Measurements from ENCODE around the gene SLC25A33. TPM values are rescaled to one million over a fixed set of nuclear protein-coding genes. Genes with fewer than 3 reads are reported as not detected.

The SLC25A33 gene
- total RNA-seq, 1 experiment from 2014 or later, result 9.4 TPM

- Histone ChIP-seq H2BK5ac (ENCODE audit: insufficient read length, low read length) (no peak overlapping the region), H3K79me1 (ENCODE audit: insufficient read depth, low read depth, low read length, poor library complexity, severe bottlenecking) (peaks cover 12% of the 10 kb centered on the region), H2AFZ (ENCODE audit: low read length) (no peak overlapping the region), H3K27me3 (ENCODE audit: insufficient read depth, low read length) (no peaks in the 10 kb centered on the region), H3K27ac (ENCODE audit: insufficient read length, low read depth, low read length) (no peak overlapping the region), H3K56ac (ENCODE audit: insufficient read length, low read depth, low read length) (no peak overlapping the region), H2BK120ac (ENCODE audit: low read depth, low read length, poor library complexity, severe bottlenecking) (no peak overlapping the region), H2AK5ac (ENCODE audit: insufficient read length, low read length) (no peak overlapping the region), H4K91ac (ENCODE audit: insufficient read length, low read depth, low read length) (no peak overlapping the region), H3K23ac (ENCODE audit: insufficient read length, low read depth, low read length) (no peak overlapping the region), H4K5ac (ENCODE audit: insufficient read length, low read depth, low read length) (no peak overlapping the region), H3K14ac (ENCODE audit: insufficient read depth, low read length) (no peak overlapping the region), H3K4ac (ENCODE audit: low read depth, low read length) (no peak overlapping the region), H3K4me2 (ENCODE audit: insufficient read depth, insufficient read length, low read length) (no peak overlapping the region), H3T11ph (ENCODE audit: low read length) (no peak overlapping the region), H2BK20ac (ENCODE audit: low read depth, low read length, poor library complexity, severe bottlenecking) (no peak overlapping the region), H4K20me1 (ENCODE audit: control insufficient read depth, insufficient read depth, insufficient read length) (no peaks in the 10 kb centered on the region), H3K23me2 (ENCODE audit: insufficient read length, low read depth, low read length, poor library complexity, severe bottlenecking) (peaks cover 9% of the 10 kb centered on the region), H4K8ac (replicated peaks; ENCODE audit: insufficient read length, low read depth, low read length) (no peak overlapping the region), H2BK12ac (ENCODE audit: insufficient read length, low read depth, low read length) (no peak overlapping the region), H3K9me3 (ENCODE audit: control insufficient read depth, low read depth, low read length) (no peaks in the 10 kb centered on the region), H3K18ac (ENCODE audit: insufficient read length, low read depth, low read length) (no peak overlapping the region), H2BK15ac (ENCODE audit: low read depth, low read length) (no peak overlapping the region), H3K9ac (ENCODE audit: extremely low read depth, insufficient read length, low read length) (no peak overlapping the region), H3K79me2 (ENCODE audit: insufficient read depth, low read length) (peaks cover 14% of the 10 kb centered on the region; the same call in 1 of the 2 replicates), H3K4me1 (ENCODE audit: insufficient read depth, low read length) (peaks cover 5% of the 10 kb centered on the region; the same call in 1 of the 2 replicates)
- WGBS (ENCODE audit: extremely low coverage, insufficient read length, low lambda C conversion rate), result no CpG with 5 or more reads among the region's 19 CpGs
- H3K4me3 Mint-ChIP-seq, result peak overlapping the region in 1 of 2 experiments; percentile 4; a peak in 2 of 5 replicates
- TF ChIP-seq CTCF (conservative IDR thresholded peaks at IDR 0.05), result no peak
- H3K4me1 Mint-ChIP-seq, result peaks cover 32 to 42% of the 10 kb centered on the region in 2 experiments
- DNase-seq, result no peak
- H3K27ac Mint-ChIP-seq, result peak overlapping the region in 1 of 3 experiments; percentile 23; a peak in 1 of 7 replicates
- peaks cover 3 to 5% (median 4%) of the 10 kb centered on the region in 3 experiments; a peak in 4 of 7 replicates for H3K36me3 Mint-ChIP-seq (ENCODE audit: insufficient read depth in 1 of 3, low read depth in 3 of 3)
- peaks cover 7% of the 10 kb centered on the region for H3K27me3 Mint-ChIP-seq (ENCODE audit: low read depth)
- peaks cover 0 to 2% of the 10 kb centered on the region in 2 experiments; a peak in 2 of 5 replicates for H3K9me3 Mint-ChIP-seq
Measured at GRCh38 chr1:9590945-9591668, 51.8 kb downstream of the SLC25A33 start.

All from H9 (cell line).